HEK293T (cell line): ENCODE results near the gene POSTN.

ENCODE experiments used
- BHLHE40 ChIP-seq: fragments of 450-650 bp; IDR thresholded peaks from 2 replicates; pipeline ENCODE4 v1.6.1; 2016; ENCODE audit warnings: mild to moderate bottlenecking, moderate library complexity, borderline replicate concordance
- ELF4 ChIP-seq: fragments of 450-650 bp; IDR thresholded peaks from 2 replicates; pipeline ENCODE4 v1.6.1; 2017; ENCODE audit warnings: antibody characterized with exemption
- FOXM1 ChIP-seq: fragments of 450-650 bp; IDR thresholded peaks from 2 replicates; pipeline ENCODE4 v1.6.1; 2017; ENCODE audit warnings: mild to moderate bottlenecking, borderline replicate concordance
- HDGF ChIP-seq: fragments of 450-650 bp; IDR thresholded peaks from 2 replicates; pipeline ENCODE4 v1.6.1; 2017; ENCODE audit warnings: antibody characterized with exemption, borderline replicate concordance
- SP1 ChIP-seq: fragments of 450-650 bp; IDR thresholded peaks from 2 replicates; pipeline ENCODE4 v1.6.1; 2017
- SUZ12 ChIP-seq: fragments of 450-650 bp; IDR thresholded peaks from 2 replicates; pipeline ENCODE4 v1.6.1; 2016; ENCODE audit warnings: mild to moderate bottlenecking

GRCh38 chr13:37608750-37609339 lies 10.3 kb upstream of the POSTN start:
- TF ChIP-seq SP1, result no peak
- TF ChIP-seq BHLHE40, result no peak
- TF ChIP-seq SUZ12, result no peak
- no peak for TF ChIP-seq ELF4
- no peak for TF ChIP-seq HDGF
- no peak for TF ChIP-seq FOXM1
